T-helper 2 cell treated with Interferon-gamma antibody and Interleukin-4, amounts not matched to agents 100 ng/mL and 5 ng/mL, for 36 hours (primary cell): ENCODE measurements around the gene CCT2. TPM values are rescaled to one million over a fixed set of nuclear protein-coding genes. Genes with fewer than 3 reads are reported as not detected.

Experiments
- intact Hi-C: fragments of 100-400 bp; cut with micrococcal nuclease; formaldehyde crosslinking; loops from one replicate; pipeline ENCODE4 v1.15.1; 2023
- total RNA-seq: library from RNA; stranded (reverse); gene quantifications from 2 replicates; pipeline ENCODE4 v1.2.3, GENCODE V29; 2022

Gene CCT2
- total RNA-seq, 1 donor from 2014 or later, result 252 TPM

DNA sequence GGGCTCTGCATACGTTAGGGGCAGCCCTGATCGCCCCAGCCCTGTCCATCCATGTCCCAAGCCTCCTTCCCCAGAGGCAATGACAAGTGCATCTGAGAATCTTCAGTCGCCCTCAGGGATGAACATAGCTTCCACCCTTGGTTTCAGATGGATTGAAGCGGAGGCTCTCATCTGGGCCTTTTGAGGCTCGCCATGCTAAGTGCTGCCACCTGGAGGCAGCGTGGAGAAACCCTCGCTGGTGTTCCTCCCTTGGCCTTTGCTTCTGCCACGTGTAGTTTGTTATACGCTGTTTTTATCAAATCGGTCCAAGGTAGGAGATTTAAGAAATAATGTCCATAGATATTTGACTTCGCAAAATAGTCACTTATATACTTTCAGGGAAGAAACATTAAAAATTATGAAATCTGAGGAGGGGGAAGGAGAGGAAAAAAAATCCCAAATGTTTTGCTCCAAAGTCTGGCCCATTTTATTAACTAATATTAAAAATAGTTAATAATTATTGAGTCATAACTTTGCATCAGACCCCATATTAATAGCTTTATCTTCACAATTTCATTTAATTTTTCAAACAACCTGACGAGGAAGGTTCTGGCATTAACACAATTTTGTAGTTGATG is 54.2 kb downstream of the CCT2 start:
- intact Hi-C loops, result loop anchor here (1.0 to 5.0 kb wide), 4 partner anchors 222 to 485 kb away; no protein-coding TSS in a partner anchor

DNA sequence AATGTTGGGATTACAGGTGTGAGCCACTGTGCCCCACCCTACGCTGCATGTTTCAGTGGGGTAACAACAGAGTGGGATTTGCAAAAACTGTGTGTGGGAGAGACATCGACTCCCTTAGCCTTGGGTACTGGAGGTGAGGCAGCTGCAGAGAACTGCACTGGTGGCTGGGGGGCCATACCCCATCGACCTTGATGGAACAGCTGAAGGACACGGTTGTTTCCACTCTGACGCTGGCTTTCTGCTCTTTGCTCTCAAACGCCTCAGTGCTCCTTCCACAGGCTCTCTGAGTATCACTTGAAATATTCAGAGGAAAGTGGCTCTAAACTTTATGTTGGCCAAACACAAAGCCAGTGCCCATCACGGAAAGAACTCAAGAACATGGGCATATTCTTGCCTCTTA is 56.3 kb downstream of the CCT2 start:
- intact Hi-C loops, result no loop called here

DNA sequence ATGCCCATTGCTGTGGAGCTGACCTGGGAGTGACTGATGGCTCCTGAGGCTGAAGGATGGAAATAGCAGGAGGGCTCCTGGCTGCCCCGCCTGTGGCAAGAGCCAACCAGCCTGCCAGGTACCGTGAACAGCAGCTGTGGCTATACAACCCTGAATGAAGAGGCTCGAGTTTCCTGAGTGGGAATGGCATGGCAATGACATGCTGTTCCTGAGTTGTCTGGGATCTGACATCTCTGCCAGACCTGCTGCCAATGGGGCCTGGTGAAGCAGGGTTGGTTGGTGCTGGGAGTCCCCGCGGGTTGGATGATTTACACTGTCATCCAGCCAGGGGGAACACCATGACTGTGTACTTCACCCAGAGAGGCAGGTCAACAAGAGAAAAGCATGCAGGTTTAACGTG is 57.3 kb downstream of the CCT2 start:
- intact Hi-C loops, result no loop called here

DNA sequence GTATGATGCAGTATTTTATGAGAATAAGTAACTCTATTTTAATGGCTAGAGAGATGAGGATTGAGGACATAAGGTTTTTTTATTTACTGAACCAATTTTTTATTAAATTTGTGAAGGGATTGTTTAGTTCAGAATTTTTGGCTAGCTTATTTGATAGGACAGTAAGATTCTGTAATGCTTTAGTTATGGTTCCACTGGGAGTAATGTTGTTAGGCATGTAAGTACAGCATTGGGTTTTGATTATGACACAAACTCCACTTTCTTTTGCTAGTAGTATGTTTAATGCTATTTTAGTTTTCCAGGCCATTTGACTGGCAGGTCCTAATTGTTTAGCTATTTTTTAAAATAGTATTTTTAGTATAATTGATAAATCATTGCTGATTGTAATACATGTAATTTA is 59.3 kb downstream of the CCT2 start:
- intact Hi-C loops, result no loop called here

DNA sequence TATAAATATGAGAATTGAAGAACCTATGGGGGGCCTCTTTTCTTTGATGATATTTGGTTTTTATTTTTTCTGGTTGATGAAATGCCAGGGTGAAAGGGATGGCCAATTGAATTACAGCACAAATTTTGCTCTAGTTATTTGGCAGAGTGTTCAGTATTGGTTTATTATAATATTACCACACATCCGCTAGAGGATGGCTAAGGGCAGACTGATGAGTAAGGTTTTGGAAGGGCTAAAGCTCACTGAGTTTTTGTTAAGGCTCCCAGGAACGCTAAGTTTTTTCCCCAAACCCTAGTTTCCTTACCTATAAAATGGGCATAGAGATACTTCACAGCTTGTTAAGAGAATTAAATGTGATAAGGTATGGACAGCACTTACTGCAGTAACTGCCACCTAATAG is 59.8 kb downstream of the CCT2 start:
- intact Hi-C loops, result no loop called here

DNA sequence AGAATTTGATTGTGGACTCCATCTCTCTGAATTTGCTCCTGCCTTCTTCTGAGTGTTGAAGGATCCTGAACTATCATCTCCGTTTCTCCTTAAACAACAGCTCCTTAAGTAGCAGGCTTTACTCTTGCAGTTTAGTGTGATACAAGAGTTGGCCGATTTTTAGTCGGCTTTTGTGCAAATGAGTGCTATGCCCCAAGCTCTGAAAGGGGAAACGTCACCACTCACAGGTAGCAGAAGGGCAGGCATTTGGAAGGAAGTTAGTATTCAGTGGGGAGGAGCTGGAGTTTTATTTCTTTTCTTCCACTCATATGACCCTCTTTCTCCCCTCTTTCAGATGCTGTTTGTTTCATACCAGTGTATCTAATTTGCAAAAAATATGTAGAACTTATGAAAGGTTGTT is 61.9 kb downstream of the CCT2 start:
- intact Hi-C loops, result no loop called here

DNA sequence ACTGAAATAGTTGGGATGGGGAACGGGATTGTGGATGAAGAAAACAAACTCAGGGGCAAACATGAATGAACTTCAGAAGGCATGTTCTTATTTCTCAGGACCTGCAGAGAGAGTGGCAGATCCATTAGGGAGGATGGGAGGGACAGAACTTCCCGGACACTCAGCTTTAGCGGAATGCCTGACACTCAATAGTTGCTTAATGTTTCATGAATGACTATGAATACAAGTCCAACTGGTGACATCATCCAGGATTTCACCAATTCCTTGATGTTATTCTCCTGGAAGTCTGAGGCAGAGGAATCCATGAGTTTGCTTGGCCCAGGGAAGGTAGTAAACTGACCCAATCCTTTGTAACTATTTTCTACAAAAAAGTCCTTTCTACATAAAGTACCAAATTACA is 63.2 kb downstream of the CCT2 start:
- intact Hi-C loops, result no loop called here

DNA sequence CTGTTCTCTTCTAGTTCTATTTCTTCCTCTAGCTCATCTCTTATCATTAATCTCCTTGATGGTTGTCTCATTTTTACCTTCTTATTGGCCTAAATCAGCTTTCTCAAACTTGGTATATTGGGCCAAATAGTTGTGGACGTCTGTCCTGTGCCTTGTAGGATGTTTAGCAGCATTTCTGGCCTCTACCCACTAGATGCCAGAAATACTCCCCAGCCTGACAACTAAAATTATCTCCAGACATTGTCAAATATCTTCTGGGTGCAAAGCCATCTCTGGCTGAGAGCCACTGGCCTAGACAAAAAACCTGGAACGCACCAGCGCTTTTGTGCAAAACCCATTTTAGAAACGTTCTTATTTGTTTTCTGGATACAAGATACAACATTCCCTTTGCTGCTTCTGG is 64.3 kb downstream of the CCT2 start:
- intact Hi-C loops, result no loop called here

Other genes starting within 250 kb of the CCT2 start
- 0.89 and 1.8 TPM in 2 replicates for gene LYZ, start 237.1 kb upstream of the CCT2 start, total RNA-seq
- 37.8 and 39.6 TPM in 2 replicates for gene YEATS4, start 225.7 kb upstream of the CCT2 start, total RNA-seq
- gene FRS2, start 115.1 kb upstream of the CCT2 start, total RNA-seq, result 12.2 and 13.5 TPM in 2 replicates
- not detected in 2 replicates for gene LRRC10, start 25.4 kb downstream of the CCT2 start, total RNA-seq
- not detected in 2 replicates for gene BEST3, start 113.8 kb downstream of the CCT2 start, total RNA-seq
- 16.5 and 18.4 TPM in 2 replicates for gene RAB3IP, start 153.4 kb downstream of the CCT2 start, total RNA-seq
- gene MYRFL, start 239.8 kb downstream of the CCT2 start, total RNA-seq, result not detected in 2 replicates